ENCODE results near the gene ITGAL.

DNA sequence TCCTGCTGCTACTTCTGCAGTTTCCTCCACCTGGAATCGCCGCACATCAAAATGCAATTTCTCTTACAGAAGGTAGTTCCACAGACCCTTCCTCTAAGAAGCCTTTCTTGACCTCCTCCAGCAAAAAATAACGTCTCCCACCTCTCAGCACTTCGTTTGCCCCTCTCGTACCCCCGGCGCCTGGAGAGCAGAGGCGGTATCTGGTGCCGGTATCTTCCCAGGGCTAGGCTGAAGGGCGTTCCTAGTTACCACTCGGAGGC, 43.2 kb upstream of the ITGAL start:
- TF ChIP-seq, protein P1, sequence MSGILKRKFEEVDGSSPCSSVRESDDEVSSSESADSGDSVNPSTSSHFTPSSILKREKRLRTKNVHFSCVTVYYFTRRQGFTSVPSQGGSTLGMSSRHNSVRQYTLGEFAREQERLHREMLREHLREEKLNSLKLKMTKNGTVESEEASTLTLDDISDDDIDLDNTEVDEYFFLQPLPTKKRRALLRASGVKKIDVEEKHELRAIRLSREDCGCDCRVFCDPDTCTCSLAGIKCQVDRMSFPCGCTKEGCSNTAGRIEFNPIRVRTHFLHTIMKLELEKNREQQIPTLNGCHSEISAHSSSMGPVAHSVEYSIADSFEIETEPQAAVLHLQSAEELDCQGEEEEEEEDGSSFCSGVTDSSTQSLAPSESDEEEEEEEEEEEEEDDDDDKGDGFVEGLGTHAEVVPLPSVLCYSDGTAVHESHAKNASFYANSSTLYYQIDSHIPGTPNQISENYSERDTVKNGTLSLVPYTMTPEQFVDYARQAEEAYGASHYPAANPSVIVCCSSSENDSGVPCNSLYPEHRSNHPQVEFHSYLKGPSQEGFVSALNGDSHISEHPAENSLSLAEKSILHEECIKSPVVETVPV (CRISPR knock-in tag; IDR thresholded peaks at IDR 0.05) = no peak
- TF ChIP-seq, protein P2, sequence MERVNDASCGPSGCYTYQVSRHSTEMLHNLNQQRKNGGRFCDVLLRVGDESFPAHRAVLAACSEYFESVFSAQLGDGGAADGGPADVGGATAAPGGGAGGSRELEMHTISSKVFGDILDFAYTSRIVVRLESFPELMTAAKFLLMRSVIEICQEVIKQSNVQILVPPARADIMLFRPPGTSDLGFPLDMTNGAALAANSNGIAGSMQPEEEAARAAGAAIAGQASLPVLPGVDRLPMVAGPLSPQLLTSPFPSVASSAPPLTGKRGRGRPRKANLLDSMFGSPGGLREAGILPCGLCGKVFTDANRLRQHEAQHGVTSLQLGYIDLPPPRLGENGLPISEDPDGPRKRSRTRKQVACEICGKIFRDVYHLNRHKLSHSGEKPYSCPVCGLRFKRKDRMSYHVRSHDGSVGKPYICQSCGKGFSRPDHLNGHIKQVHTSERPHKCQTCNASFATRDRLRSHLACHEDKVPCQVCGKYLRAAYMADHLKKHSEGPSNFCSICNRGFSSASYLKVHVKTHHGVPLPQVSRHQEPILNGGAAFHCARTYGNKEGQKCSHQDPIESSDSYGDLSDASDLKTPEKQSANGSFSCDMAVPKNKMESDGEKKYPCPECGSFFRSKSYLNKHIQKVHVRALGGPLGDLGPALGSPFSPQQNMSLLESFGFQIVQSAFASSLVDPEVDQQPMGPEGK (CRISPR knock-in tag; IDR thresholded peaks at IDR 0.05; ENCODE audit: borderline replicate concordance) = no peak

All from SK-N-SH treated with all-trans-retinoic acid at 6 μM for 48 hours (cell line).